Measurements from ENCODE around the gene CLSTN3.

The CLSTN3 gene

GRCh38 chr12:7130701-7131501 lies 730 bp downstream of the CLSTN3 start:
- TF ChIP-seq CREB1 (IDR thresholded peaks at IDR 0.05; ENCODE audit: low read depth) (no peak), RAD21 (IDR thresholded peaks at IDR 0.05; ENCODE audit: low read depth) (no peak), TAF1 (IDR thresholded peaks at IDR 0.05; ENCODE audit: low read depth) (no peak), MAX (IDR thresholded peaks at IDR 0.05) (no peak), ZBTB7A (IDR thresholded peaks at IDR 0.05; ENCODE audit: low read depth) (no peak), REST (IDR thresholded peaks at IDR 0.05; ENCODE audit: low read depth) (no peak), CEBPB (IDR thresholded peaks at IDR 0.05) (no peak), TCF12 (IDR thresholded peaks at IDR 0.05; ENCODE audit: low read depth) (no peak), USF1 (IDR thresholded peaks at IDR 0.05) (no peak), YY1 (IDR thresholded peaks at IDR 0.05; ENCODE audit: low read depth) (no peak), EP300 (IDR thresholded peaks at IDR 0.05; ENCODE audit: borderline replicate concordance) (no peak), TEAD4 (IDR thresholded peaks at IDR 0.05) (no peak)

GRCh38 chr12:7131502-7131866 lies 1.3 kb downstream of the CLSTN3 start:
- TF ChIP-seq TAF1 (IDR thresholded peaks at IDR 0.05; ENCODE audit: low read depth) (no peak), EP300 (IDR thresholded peaks at IDR 0.05; ENCODE audit: borderline replicate concordance) (no peak), MAX (IDR thresholded peaks at IDR 0.05) (no peak), REST (IDR thresholded peaks at IDR 0.05; ENCODE audit: low read depth) (no peak), ZBTB7A (IDR thresholded peaks at IDR 0.05; ENCODE audit: low read depth) (no peak)

- TF ChIP-seq YY1 (IDR thresholded peaks at IDR 0.05; ENCODE audit: low read depth) = no peak
- no peak for TF ChIP-seq CEBPB (IDR thresholded peaks at IDR 0.05)
- TF ChIP-seq EP300 (IDR thresholded peaks at IDR 0.05; ENCODE audit: borderline replicate concordance) = no peak
- TF ChIP-seq TEAD4 (IDR thresholded peaks at IDR 0.05) = no peak
- TF ChIP-seq ZBTB7A (IDR thresholded peaks at IDR 0.05; ENCODE audit: low read depth) = no peak
Measured at GRCh38 chr12:7134396-7135166, 4.4 kb downstream of the CLSTN3 start.

- TF ChIP-seq MAX (IDR thresholded peaks at IDR 0.05) = no peak
- no peak for TF ChIP-seq TAF1 (IDR thresholded peaks at IDR 0.05; ENCODE audit: low read depth)
- no peak for TF ChIP-seq EP300 (IDR thresholded peaks at IDR 0.05; ENCODE audit: borderline replicate concordance)
- no peak for TF ChIP-seq FOXM1 (IDR thresholded peaks at IDR 0.05; ENCODE audit: borderline replicate concordance, low read depth)
- TF ChIP-seq YY1 (IDR thresholded peaks at IDR 0.05; ENCODE audit: low read depth) = no peak
- TF ChIP-seq CEBPB (IDR thresholded peaks at IDR 0.05) = no peak
- TF ChIP-seq ZBTB7A (IDR thresholded peaks at IDR 0.05; ENCODE audit: low read depth) = no peak
- TF ChIP-seq CREB1 (IDR thresholded peaks at IDR 0.05; ENCODE audit: low read depth) = no peak
- TF ChIP-seq TEAD4 (IDR thresholded peaks at IDR 0.05) = no peak
- no peak for TF ChIP-seq USF1 (IDR thresholded peaks at IDR 0.05)
- no peak for TF ChIP-seq NFIC (IDR thresholded peaks at IDR 0.05)
- no peak for TF ChIP-seq REST (IDR thresholded peaks at IDR 0.05; ENCODE audit: low read depth)
- no peak for TF ChIP-seq TCF12 (IDR thresholded peaks at IDR 0.05; ENCODE audit: low read depth)
- TF ChIP-seq RAD21 (IDR thresholded peaks at IDR 0.05; ENCODE audit: low read depth) = no peak
- TF ChIP-seq EGR1 (IDR thresholded peaks at IDR 0.05) = no peak
Measured at GRCh38 chr12:7136071-7136470, 5.9 kb downstream of the CLSTN3 start.
